Neural crest cell (in vitro differentiated cells): ENCODE measurements around the gene AHNAK. TPM values are rescaled to one million over a fixed set of nuclear protein-coding genes. Genes with fewer than 3 reads are reported as not detected.
A peak's percentile ranks its signal among the peaks of the same experiment; 100 is the strongest.

Experiments
- DNase-seq: peaks from one replicate; pipeline ENCODE4 v3.0.0; 2021; ENCODE audit warnings: low read depth, mixed read lengths, low spot score
- H3K27ac Mint-ChIP-seq: one replicate; pipeline ENCODE4 v1.8.0; 2021; ENCODE audit warnings: mild to moderate bottlenecking, mixed read lengths; ENCODE audit not compliant: unreplicated experiment
- H3K27me3 Mint-ChIP-seq: 2 replicates; pipeline ENCODE4 v1.8.0; 2021; ENCODE audit warnings: low read depth, mild to moderate bottlenecking, mixed read lengths
- H3K36me3 Mint-ChIP-seq: 2 replicates; pipeline ENCODE4 v1.8.0; 2021; ENCODE audit warnings: low read depth, mild to moderate bottlenecking, mixed read lengths
- H3K4me1 Mint-ChIP-seq: 2 replicates; pipeline ENCODE4 v1.8.0; 2021; ENCODE audit warnings: mixed read lengths
- H3K4me3 Mint-ChIP-seq: one replicate; pipeline ENCODE4 v1.8.0; 2021; ENCODE audit warnings: mild to moderate bottlenecking, mixed read lengths
- H3K9me3 Mint-ChIP-seq: 2 replicates; pipeline ENCODE4 v1.8.0; 2021; ENCODE audit warnings: mixed read lengths
- total RNA-seq: library from RNA; stranded (reverse); gene quantifications from 2 replicates; pipeline ENCODE4 v1.2.1, GENCODE V29; 2021
- TF ChIP-seq, protein P1 (sequence below): fragments of 200-600 bp; sonication (generic); conservative IDR thresholded peaks from 2 replicates; pipeline ENCODE4 v1.5.0; 2021; ENCODE audit warnings: antibody characterized with exemption, mild to moderate bottlenecking

Gene AHNAK
- total RNA-seq, 1 donor from 2014 or later = 0.65 TPM

DNA sequence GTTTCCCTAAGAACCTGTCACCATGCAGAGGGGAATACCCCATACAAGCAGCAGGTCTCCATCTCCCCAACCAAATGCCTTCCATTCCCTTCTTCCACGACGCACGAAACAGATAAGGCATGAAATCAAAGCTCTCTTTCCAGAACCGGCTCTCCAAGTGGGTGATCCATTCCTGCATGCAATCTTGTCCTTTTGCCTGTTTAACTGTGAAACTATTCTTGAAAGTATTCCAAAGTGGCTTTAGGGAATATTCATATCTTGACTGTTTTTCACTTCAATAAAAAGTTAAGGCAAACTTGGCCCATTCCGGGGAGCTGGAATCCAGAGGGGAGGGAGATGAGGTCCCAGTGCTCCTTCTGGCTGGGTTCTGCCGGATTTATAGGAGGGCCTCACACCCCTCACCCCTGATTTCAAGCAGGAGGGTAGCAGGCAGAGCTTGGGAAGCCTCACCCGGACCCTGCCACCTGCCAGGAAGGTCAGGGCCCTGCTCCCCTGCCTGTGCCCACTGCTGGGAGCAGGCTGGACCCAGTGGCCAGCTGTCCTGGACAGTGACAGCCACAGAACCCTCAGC lies 66.9 kb downstream of the AHNAK start:
- Mint-ChIP-seq H3K9me3 (no peaks in the 10 kb centered on the region), H3K27me3 (no peaks in the 10 kb centered on the region), H3K4me3 (no peak overlapping the region), H3K4me1 (peaks cover 9% of the 10 kb centered on the region), H3K36me3 (no peaks in the 10 kb centered on the region), H3K27ac (no peak overlapping the region)
- DNase-seq = no peak
- TF ChIP-seq, protein P1, sequence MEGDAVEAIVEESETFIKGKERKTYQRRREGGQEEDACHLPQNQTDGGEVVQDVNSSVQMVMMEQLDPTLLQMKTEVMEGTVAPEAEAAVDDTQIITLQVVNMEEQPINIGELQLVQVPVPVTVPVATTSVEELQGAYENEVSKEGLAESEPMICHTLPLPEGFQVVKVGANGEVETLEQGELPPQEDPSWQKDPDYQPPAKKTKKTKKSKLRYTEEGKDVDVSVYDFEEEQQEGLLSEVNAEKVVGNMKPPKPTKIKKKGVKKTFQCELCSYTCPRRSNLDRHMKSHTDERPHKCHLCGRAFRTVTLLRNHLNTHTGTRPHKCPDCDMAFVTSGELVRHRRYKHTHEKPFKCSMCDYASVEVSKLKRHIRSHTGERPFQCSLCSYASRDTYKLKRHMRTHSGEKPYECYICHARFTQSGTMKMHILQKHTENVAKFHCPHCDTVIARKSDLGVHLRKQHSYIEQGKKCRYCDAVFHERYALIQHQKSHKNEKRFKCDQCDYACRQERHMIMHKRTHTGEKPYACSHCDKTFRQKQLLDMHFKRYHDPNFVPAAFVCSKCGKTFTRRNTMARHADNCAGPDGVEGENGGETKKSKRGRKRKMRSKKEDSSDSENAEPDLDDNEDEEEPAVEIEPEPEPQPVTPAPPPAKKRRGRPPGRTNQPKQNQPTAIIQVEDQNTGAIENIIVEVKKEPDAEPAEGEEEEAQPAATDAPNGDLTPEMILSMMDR = no peak

DNA sequence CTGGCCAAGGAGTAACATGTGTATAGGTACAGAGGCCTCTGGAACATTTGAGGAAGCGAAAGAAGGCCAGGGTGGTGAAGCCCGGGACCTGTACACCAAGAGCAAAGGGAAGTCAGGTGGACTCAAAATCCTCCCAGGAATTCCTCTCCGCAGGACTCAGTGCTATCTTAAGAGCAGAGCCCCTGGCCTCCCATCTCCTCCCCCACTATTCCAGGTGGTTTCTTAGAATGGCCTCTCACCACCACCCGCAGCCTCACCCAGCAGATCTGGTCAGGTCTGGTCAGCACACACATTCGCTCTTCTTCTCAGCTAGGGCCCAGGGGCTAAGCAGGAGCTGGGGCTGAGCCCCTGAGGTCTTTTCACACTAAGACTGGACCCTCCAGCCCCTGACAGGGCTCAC lies 68.7 kb downstream of the AHNAK start:
- Mint-ChIP-seq H3K4me3 (no peak overlapping the region), H3K36me3 (no peaks in the 10 kb centered on the region), H3K4me1 (peaks cover 9% of the 10 kb centered on the region), H3K27ac (no peak overlapping the region), H3K9me3 (no peaks in the 10 kb centered on the region), H3K27me3 (no peaks in the 10 kb centered on the region)
- no peak for DNase-seq
- TF ChIP-seq, protein P1 = no peak

DNA sequence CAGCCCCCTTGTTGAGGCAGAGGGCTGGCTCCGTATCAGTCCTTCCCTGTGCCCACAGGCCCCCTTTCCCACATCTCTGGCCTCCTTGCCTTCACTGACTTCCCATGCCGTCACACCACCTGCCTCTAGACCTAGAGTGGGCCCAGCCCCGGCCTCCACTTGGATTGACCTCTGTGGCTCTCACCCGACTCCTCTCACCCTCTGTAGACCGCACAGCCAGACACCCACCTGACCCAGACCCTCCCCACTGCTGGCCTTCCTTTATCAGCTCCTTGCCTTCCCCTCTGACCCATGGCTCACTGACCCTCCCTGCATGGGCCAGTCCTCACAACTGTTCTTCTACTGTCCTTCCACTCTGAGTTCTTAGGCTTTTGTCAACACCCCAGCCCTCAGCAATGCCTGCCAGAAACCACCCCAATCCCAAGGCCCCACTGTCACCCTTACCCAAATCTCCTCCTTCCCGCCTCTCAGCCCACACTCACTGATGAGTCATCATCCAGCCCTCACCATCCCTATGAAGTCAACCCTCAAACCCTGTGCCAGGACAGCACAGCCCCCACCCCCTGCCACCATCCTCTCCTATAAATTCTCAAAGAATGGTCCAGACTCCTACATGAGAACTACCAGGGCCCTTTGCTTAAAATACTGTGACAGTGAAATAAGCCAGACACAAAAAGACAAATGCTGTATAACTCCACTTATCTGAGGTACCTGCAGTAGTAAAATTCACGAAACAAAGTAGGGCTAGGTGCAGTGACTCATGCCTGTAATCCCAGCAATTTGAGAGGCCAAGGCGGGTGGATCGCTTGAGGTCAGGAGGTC lies 74.3 kb downstream of the AHNAK start:
- H3K36me3 Mint-ChIP-seq = no peaks in the 10 kb centered on the region
- peak overlapping the region; percentile 83 for H3K27ac Mint-ChIP-seq
- TF ChIP-seq, protein P1 = no peak

DNA sequence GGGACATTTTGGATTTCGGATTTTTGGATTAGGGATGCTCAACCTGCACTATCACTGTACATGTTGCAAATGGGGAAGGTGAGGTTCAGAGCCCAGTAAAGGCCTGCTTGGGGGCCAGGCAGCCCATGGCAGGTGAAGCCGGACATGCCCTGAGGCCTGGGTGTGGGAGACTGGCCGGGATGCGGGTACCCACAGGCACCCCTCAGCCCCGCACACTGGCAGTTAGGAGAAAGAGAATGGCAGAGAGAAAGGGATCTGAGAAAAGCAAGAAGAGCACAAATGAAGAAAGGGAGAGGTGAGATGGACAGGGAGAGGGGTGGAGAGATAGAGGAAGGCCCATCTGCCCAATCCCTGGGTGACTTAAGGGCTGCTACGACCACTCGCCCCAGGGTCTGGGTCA lies 75.0 kb downstream of the AHNAK start:
- peaks cover 6% of the 10 kb centered on the region for H3K4me1 Mint-ChIP-seq
- no peaks in the 10 kb centered on the region for H3K27me3 Mint-ChIP-seq
- no peaks in the 10 kb centered on the region for H3K36me3 Mint-ChIP-seq
- H3K9me3 Mint-ChIP-seq = no peaks in the 10 kb centered on the region
- no peak overlapping the region for H3K4me3 Mint-ChIP-seq
- TF ChIP-seq, protein P1 = no peak
- no peak for DNase-seq
- H3K27ac Mint-ChIP-seq = no peak overlapping the region

More for the DNA sequence above, 74.3 kb downstream of the AHNAK start:
- no peaks in the 10 kb centered on the region for H3K27me3 Mint-ChIP-seq
- H3K4me3 Mint-ChIP-seq = no peak overlapping the region
- H3K4me1 Mint-ChIP-seq = peaks cover 6% of the 10 kb centered on the region
- DNase-seq = no peak
- no peaks in the 10 kb centered on the region for H3K9me3 Mint-ChIP-seq

DNA sequence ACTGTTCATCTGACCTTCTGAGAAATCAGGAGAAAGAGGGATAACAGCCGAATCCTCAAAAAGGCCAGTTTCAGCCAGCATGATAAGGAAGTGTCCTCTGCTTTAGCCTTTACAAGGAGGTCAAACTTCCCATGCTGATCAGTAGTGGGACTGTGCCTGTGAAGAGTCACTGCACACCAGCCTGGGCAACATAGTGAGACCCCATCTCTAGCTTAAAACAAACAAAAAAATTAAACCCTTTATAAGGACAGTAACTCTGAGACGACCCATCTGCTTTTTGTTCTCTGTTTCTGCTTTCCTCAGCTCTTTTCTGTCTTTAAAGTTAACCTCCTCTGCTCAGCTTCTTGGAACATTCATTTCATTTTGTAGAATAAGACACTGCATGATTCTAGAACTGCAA lies 78.0 kb downstream of the AHNAK start:
- Mint-ChIP-seq H3K27me3 (no peaks in the 10 kb centered on the region), H3K4me1 (peaks cover 6% of the 10 kb centered on the region), H3K36me3 (no peaks in the 10 kb centered on the region), H3K27ac (no peak overlapping the region), H3K4me3 (no peak overlapping the region), H3K9me3 (no peaks in the 10 kb centered on the region)
- DNase-seq = no peak
- TF ChIP-seq, protein P1 = no peak
